Transverse colon (tissue), 4 donors: Measurements from ENCODE around the gene TMEM176A. TPM values are rescaled to one million over a fixed set of nuclear protein-coding genes. Genes with fewer than 3 reads are reported as not detected.

Experiments
- DNase-seq: peaks from one replicate; pipeline ENCODE4 v3.0.0-alpha.2; 2019
- H3K27ac ChIP-seq, 4 donors: fragments of 200-600 bp; sonication (generic); 2 replicates each; pipeline ENCODE4 v1.5.1; 2016 to 2018; ENCODE audit warnings: inconsistent platforms in 4 of 4
- H3K27me3 ChIP-seq: fragments of 200-600 bp; sonication (generic); 2 replicates; pipeline ENCODE4 v1.5.1; 2017; ENCODE audit warnings: inconsistent platforms
- H3K36me3 ChIP-seq, 4 donors: fragments of 200-600 bp; sonication (generic); 2 replicates each; pipeline ENCODE4 v1.5.1; 2017 to 2019; ENCODE audit warnings: inconsistent platforms in 4 of 4
- H3K4me1 ChIP-seq, 4 donors: fragments of 200-600 bp; sonication (generic); 2 replicates each; pipeline ENCODE4 v1.5.1; 2017 to 2020; ENCODE audit warnings: inconsistent platforms in 4 of 4
- H3K4me3 ChIP-seq, 4 donors: fragments of 200-600 bp; sonication (generic); 1 replicate in 1 of 4; 2 replicates in 3 of 4; pipeline versions ENCODE4 v1.5.1 to v1.6.1; 2017 to 2019; ENCODE audit warnings: inconsistent platforms in 4 of 4
- H3K9me3 ChIP-seq, 2 donors: fragments of 200-600 bp; sonication (generic); 2 replicates each; pipeline ENCODE4 v1.5.1; 2017 to 2019; ENCODE audit warnings: inconsistent platforms in 2 of 2
- CTCF ChIP-seq, 5 experiments: fragments of 200-600 bp in 3 of 5; fragments of 450-650 bp in 2 of 5; sonication (generic) in 3 of 5; IDR thresholded peaks; 1 replicate in 2 of 5; 2 replicates in 3 of 5; pipeline ENCODE4 v1.5.1; 2016 to 2017; ENCODE audit warnings: antibody characterized with exemption in 5 of 5, inconsistent platforms in 3 of 5, mild to moderate bottlenecking in 2 of 5, moderate library complexity in 1 of 5
- EP300 ChIP-seq: sonication (generic); formaldehyde crosslinking; IDR thresholded peaks from one replicate; pipeline ENCODE4 v1.6.1; 2017; ENCODE audit warnings: antibody characterized with exemption, low read depth
- POLR2A ChIP-seq: fragments of 450-650 bp; IDR thresholded peaks from one replicate; pipeline ENCODE4 v1.6.1; 2016; ENCODE audit warnings: antibody characterized with exemption, mild to moderate bottlenecking, moderate library complexity
- POLR2AphosphoS5 ChIP-seq, 3 donors: sonication (generic); formaldehyde crosslinking; IDR thresholded peaks; one replicate each; pipeline ENCODE4 v1.6.1; 2016; ENCODE audit warnings: antibody characterized with exemption in 3 of 3
- WGBS, 2 donors: methylation state at CpG; one replicate each; pipeline ENCODE4 v1.1.5; 2018; ENCODE audit warnings: low coverage in 1 of 2; 5-methylcytosine and 5-hydroxymethylcytosine counted together
- in situ Hi-C, 4 donors: fragments of 200-750 bp; cut with MboI; loops; one replicate each; pipeline versions ENCODE4 v1.15.0 to v1.15.1; 2017; ENCODE audit warnings: low sequenced_read_pairs in 3 of 4, low pct_ligation_motif_present in 1 of 4, low pct_unique_long_range_greater_than_20kb in 1 of 4
- intact Hi-C: fragments of 100-400 bp; cut with DNase I; formaldehyde crosslinking; loops from one replicate; pipeline ENCODE4 v1.15.1; 2023; ENCODE audit warnings: low total_unique reads
- total RNA-seq, 4 donors: library from RNA; depleted of rRNA; stranded (reverse); fragments of >200 nt; gene quantifications; one replicate each; pipeline ENCODE4 v1.1.0, GENCODE V29; 2016

The TMEM176A gene
- total RNA-seq, 4 donors from 2014 or later = 44.6 to 210 (median 171) TPM

- intact Hi-C loops = no loop called here
- no peaks in the 10 kb centered on the region for H3K27me3 ChIP-seq
- no peak for DNase-seq
- 76 to 78% methylated on average over 8 to 19 of the region's 19 CpGs for WGBS, 2 donors
- no peaks in the 10 kb centered on the region for H3K9me3 ChIP-seq
- H3K4me1 ChIP-seq = peaks cover 0 to 13% (median 0%) of the 10 kb centered on the region in 4 donors
- H3K27ac ChIP-seq = no peak overlapping the region
- H3K4me3 ChIP-seq = no peak overlapping the region
- in situ Hi-C loops = loop anchor here in 1 of 4 donors (10.0 kb wide), 1 partner anchor 70 kb away; no protein-coding TSS in a partner anchor
- TF ChIP-seq POLR2AphosphoS5 (IDR thresholded peaks at IDR 0.05) (no peak), EP300 (no peak), CTCF (IDR thresholded peaks at IDR 0.05) (no peak), POLR2A (no peak)
- H3K36me3 ChIP-seq = no peaks in the 10 kb centered on the region
Observed at GRCh38 chr7:150854066-150855000, 53.8 kb downstream of the TMEM176A start.

Other genes starting within 250 kb of the TMEM176A start
- 10 to 100 TPM in 3 of 4 donors, 1 to 10 TPM in 1; 7.1 to 37.6 (median 15.7) TPM for gene GIMAP4, start 233.4 kb upstream of the TMEM176A start, total RNA-seq
- 10 to 100 TPM in 1 of 4 donors, 1 to 10 TPM in 3; 2.2 to 11.7 (median 6.9) TPM for gene GIMAP6, start 168.4 kb upstream of the TMEM176A start, total RNA-seq
- gene GIMAP2, start 115.1 kb upstream of the TMEM176A start, total RNA-seq = 10 to 100 TPM in 1 of 4 donors, 1 to 10 TPM in 1, not detected in 2; 4.5 to 16.2 TPM
- gene GIMAP1, start 84.2 kb upstream of the TMEM176A start, total RNA-seq = 1 to 10 TPM in 3 of 4 donors, under 1 TPM in 1; 0.40 to 3.0 (median 1.8) TPM
- 10 to 100 TPM in 2 of 4 donors, 1 to 10 TPM in 2; 2.6 to 15.7 (median 11.2) TPM for gene GIMAP5, start 63.4 kb upstream of the TMEM176A start, total RNA-seq
- 100 to 1,000 TPM in 3 of 4 donors, 10 to 100 TPM in 1; 30.4 to 369 (median 224) TPM for gene TMEM176B, start 405 bp upstream of the TMEM176A start, total RNA-seq
- gene AOC1, start 51.7 kb downstream of the TMEM176A start, total RNA-seq = 100 to 1,000 TPM; 143 to 687 (median 427) TPM
- 10 to 100 TPM in 3 of 4 donors, 1 to 10 TPM in 1; 9.5 to 39.0 (median 19.3) TPM for gene KCNH2, start 177.6 kb downstream of the TMEM176A start, total RNA-seq
- gene NOS3, start 190.2 kb downstream of the TMEM176A start, total RNA-seq = 10 to 100 TPM in 2 of 4 donors, 1 to 10 TPM in 2; 2.5 to 34.2 (median 7.0) TPM
- gene ATG9B, start 223.7 kb downstream of the TMEM176A start, total RNA-seq = 1 to 10 TPM in 1 of 4 donors, not detected in 3; 1.1 TPM
- gene ABCB8, start 227.7 kb downstream of the TMEM176A start, total RNA-seq = 10 to 100 TPM; 33.3 to 76.4 (median 51.4) TPM
- gene ASIC3, start 247.8 kb downstream of the TMEM176A start, total RNA-seq = 1 to 10 TPM; 2.6 to 4.3 (median 3.1) TPM